GM10266 (cell line): Measurements from ENCODE around the gene CRYBA1.
"Not testable (repeated sequence)": the region's sequence is repeated elsewhere in the genome, so short reads cannot be mapped to it uniquely, and the experiment has no call there.

ENCODE experiments used
- DNase-seq: peaks from one replicate; pipeline ENCODE4 v3.0.0; 2012; ENCODE audit errors: extremely low spot score
- CTCF ChIP-seq: IDR thresholded peaks from 2 replicates; pipeline ENCODE4 v1.5.1; 2012; ENCODE audit warnings: mild to moderate bottlenecking, low read depth; ENCODE audit not compliant: control insufficient read depth, insufficient read depth; ENCODE audit errors: missing control alignments

CRYBA1 gene

DNA sequence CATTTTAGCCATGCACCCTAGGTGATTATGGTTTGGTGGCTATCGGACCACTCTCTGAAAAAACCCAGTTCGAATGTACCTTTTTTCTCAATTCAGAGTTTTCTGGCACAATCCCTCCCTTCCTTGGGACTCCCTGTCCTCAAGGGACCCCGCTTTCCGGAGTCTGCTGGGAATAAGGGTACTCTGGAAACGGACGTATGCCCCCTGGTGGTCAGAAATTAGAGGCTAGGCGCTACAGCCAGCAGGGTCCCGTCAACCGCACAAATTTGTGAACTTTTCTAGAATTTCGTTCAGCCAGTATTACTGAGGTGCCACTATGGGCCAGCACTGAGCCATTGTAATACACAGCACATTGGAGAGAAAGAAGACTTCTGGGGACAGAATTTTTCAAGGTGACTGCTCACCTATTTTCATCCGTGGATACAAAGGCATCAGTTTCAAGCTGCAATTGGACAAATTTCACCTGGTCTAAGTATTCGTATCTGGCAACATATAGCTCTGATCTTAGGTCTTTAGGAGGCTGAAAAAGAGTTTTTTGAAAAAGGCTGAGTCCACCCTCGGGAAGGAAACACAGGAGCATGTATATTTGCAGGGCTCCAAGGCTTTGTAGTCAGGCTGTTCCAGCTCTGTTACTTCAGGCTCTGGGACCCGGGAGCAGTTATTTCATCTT lies 27.1 kb upstream of the CRYBA1 start:
- peak; percentile 73 for DNase-seq
- peak; percentile 82 for TF ChIP-seq CTCF

GRCh38 chr17:29221338-29221737 lies 25.3 kb upstream of the CRYBA1 start:
- DNase-seq: not testable (repeated sequence)

DNA sequence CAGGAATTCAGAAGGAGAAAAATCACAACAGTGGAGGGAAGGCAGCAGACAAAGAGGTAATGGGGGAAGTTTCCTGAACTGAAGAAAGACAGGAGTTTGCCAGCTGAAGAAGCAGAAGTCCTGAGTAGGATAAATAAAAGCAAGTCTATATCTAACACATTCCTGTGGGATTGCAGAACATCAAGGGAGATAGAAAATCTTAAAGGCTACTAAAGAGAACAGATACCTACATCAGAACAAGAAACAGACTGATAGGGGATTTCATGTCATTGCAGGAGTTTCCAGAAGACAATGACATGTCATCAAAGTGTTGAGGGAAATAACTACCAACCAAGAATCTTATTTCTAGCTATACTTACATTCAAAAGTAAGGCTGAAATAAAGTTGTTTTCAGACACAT lies 21.3 kb upstream of the CRYBA1 start:
- no peak for DNase-seq
- no peak for TF ChIP-seq CTCF

GRCh38 chr17:29233301-29233700 lies 13.4 kb upstream of the CRYBA1 start:
- TF ChIP-seq CTCF: no peak
- DNase-seq: no peak

DNA sequence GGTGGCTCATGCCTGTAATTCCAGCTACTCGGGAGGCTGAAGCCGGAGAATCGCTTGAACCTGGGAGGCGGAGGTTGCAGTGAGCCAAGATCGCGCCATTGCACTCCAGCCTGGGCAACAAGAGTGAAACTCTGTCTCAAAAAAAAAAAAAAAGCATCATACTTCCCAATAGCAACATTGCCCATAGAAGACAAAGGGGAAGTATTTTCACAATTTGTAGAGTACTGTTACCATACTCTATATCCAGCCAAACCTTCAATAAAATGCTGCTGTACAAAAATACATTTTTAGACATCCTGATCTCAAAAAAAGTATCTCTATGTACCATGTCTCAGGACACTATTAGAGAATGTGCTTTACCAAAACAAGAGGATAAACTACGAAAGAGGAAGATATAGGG lies 11.7 kb upstream of the CRYBA1 start:
- DNase-seq: not testable (repeated sequence)

GRCh38 chr17:29235904-29236303 lies 10.8 kb upstream of the CRYBA1 start:
- no peak for DNase-seq
- no peak for TF ChIP-seq CTCF

DNA sequence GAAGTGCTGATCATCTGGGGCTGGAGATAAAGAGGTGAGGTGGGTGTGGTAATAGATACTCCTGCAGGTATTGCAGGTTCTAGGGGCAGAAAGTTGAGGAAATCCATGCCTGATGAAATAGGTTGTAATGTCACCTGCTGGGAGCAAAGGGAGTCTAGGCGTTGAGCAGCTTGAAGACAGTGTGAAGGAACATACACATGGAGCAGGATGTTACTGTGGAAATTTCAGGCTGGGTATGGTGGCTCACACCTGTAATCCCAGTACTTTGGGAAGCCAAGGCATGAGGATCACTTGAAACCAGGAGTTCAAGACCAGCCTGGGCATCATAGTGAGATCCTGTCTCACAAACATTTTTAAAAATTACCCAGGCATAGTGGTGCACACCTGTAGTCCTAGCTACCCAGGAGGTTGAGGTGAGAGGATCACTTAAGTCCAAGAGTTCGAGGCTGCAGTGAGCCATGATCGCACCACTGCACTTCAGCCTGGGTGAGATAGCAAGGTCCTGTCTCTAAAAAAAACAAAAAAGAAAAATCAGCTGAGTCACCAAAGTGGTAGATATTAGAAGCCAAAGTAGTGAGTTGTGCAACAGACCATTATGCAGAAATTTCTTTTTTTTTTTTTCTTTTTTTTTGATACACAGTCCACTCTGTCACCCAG lies 9.1 kb upstream of the CRYBA1 start:
- no peak for TF ChIP-seq CTCF
- no peak for DNase-seq

DNA sequence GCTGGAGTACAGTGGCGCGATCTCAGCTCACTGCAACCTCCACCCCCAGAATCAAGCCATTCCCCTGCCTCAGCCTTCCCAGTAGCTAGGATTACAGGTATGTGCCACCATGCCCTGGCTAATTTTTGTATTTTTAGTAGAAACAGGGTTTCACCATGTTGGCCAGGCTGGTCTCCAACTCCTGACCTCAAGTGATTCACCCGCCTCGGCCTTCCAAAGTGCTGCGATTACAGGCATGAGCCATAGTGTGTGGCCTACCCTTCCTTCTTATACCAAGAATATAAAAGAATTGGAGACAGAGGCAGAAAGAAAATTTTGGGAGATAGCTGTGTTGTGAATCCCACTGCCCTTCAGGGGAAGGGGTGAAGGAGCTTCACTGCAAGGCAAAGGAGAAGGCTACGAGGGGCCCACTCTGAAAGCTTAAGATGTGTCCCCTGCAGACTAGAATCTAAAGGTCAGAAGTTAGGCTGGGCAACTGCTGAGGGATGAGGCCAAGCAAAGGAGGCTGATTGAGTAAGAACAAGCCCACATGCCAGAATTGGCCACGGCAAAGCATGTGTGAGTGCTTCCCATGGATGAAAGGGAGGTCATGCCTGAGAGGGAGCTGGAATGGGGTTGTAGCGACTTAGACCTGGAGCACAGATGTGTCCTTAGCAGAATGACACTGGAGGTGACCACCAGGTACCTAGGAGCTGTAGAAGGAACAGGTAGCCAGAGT lies 8.4 kb upstream of the CRYBA1 start:
- no peak for TF ChIP-seq CTCF
- DNase-seq: no peak
